ENCODE results near the gene SLC23A2.

GRCh38 chr20:4950437-4950836, 50.9 kb downstream of the SLC23A2 start:
- TF ChIP-seq POLR2A (IDR thresholded peaks at IDR 0.05): no peak
- TF ChIP-seq, protein P1, sequence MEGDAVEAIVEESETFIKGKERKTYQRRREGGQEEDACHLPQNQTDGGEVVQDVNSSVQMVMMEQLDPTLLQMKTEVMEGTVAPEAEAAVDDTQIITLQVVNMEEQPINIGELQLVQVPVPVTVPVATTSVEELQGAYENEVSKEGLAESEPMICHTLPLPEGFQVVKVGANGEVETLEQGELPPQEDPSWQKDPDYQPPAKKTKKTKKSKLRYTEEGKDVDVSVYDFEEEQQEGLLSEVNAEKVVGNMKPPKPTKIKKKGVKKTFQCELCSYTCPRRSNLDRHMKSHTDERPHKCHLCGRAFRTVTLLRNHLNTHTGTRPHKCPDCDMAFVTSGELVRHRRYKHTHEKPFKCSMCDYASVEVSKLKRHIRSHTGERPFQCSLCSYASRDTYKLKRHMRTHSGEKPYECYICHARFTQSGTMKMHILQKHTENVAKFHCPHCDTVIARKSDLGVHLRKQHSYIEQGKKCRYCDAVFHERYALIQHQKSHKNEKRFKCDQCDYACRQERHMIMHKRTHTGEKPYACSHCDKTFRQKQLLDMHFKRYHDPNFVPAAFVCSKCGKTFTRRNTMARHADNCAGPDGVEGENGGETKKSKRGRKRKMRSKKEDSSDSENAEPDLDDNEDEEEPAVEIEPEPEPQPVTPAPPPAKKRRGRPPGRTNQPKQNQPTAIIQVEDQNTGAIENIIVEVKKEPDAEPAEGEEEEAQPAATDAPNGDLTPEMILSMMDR (IDR thresholded peaks at IDR 0.05): no peak
